GM18867 (cell line): ENCODE data around the gene IGHMBP2.

Experiments used
- ATAC-seq: cut with Tn5 transposase; IDR thresholded peaks from one replicate; pipeline ENCODE4 v1.9.1; 2021; ENCODE audit warnings: mild to moderate bottlenecking, moderate library complexity; ENCODE audit not compliant: unreplicated experiment

Gene IGHMBP2

GRCh38 chr11:68889948-68890446, 13.7 kb upstream of the IGHMBP2 start:
- ATAC-seq: no peak

DNA sequence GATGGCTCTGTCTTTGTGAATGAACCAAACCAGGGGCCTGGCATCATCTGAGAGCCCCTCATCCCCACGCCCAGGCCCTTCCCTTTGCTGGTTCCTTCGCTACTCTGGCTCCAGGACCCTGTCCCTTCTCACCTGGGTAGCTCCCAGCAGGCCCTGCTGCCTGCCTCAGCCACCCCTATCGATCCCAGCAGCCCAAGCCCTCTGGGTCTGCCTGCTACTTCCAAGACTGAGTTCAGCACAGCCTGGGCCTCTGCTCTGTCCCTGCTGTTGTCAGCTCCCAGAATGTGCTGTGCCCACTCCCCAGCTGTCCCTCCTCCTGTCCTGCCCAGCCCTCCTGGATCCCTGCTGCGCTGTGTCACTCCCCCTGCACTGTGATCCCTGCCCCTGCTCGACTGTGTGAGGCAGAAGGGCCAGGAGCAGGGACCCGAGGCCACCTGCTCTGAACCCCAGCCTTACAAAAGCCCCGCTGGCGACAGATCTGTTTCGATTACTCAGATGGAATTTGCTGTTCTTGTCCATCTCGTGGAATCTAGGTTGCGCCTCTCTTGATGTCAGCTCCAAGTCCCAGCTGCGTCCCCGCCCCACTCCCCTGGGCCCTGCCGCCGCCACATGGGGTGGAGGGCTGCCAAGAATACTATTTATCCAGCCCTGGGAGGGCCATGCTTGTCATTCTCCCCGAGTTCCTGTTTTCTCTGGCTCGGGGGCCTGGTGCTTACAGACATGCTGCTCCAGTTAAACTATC, 13.0 kb upstream of the IGHMBP2 start:
- ATAC-seq: no peak

- no peak for ATAC-seq
Measured at GRCh38 chr11:68891351-68891948, 12.2 kb upstream of the IGHMBP2 start.

- no peak for ATAC-seq
Measured at GRCh38 chr11:68892576-68892975, 11.1 kb upstream of the IGHMBP2 start.

GRCh38 chr11:68893282-68893681, 10.4 kb upstream of the IGHMBP2 start:
- no peak for ATAC-seq

DNA sequence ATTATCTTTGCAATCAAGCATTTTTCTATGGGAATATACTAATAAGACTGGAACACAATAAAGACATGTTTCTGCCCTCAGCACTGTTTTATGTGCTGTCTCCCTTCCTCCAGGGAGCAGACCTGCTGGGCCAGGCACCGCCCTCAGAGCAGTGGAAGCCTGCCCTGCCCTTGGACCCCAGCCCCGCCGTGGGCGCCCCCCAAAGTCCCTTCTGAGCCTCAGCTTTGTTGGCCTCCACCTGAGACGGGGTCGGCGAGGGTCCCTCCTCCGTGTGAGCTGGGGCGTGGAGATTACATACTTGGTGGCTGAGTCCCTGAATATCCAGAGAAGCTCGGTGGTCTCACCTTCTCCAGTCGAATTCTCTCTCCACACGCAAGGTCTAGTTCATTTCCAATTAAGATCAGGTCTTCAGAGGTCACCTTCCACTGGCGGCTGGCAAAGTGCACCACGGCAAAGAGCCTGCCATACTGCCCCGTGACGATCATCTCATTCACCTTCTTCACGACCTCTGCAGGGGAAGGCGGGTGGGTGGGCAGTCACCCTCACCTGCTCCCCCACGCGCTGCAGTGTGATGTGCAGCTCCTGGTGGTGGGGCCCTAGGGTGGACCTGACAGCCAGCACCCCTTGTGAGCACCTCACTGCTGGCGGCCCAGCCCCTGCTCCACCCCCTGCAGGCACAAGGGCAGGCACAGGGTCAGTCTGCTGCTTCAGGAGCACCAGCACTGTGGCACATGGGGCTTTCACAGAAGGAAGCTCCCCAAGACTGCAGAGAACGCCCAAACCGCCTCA, 7.3 kb upstream of the IGHMBP2 start:
- ATAC-seq: no peak

DNA sequence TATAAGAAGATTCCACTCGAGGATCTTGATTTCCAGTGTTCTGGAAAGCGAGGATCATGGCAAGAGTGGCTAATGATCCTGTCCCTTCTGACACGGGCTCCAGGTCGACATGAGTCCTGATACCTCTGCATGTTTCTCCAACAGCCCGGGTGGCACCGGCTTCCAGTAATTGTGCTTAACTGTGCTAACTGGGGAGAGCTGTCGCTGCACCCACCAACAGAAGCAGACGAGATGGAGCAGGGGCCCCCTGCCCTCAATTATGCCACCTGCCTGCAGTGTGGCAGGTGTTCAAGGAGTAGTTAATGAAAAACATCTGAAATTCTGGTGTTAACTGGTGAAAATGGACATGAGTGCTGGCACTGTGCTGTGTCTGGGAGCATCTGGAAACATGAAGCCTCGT, 6.2 kb upstream of the IGHMBP2 start:
- no peak for ATAC-seq

- ATAC-seq: no peak
Measured at GRCh38 chr11:68900835-68901381, 2.8 kb upstream of the IGHMBP2 start.

DNA sequence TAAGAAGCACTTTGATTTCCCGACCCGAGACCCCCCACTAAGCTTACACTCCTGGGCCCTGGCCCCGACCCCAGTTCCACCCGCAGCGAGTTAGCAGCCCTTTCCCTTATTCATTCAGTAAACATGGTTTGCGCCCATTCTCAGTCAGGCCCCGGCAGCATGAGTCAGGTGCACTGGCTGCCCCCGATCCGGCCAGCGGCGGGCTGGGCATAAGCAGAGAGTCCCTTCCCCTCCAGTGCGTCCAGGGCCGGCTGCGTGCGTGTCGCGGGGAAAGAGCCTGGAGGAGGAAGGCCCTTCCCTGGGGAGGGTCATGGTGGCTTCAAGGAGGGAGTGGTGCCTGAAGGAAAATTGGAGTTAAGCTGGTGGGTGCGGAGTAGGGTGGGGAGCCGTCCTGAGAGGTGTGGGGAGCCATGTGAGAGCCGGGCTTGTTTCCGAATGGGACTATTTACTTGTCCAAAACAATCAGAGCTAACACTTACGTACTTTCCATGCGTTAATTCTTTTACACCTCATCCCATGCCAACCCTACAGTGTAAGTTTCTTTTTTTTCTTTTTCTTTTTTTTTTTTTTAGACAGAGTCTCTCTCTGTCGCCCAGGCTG, 657 bp downstream of the IGHMBP2 start:
- ATAC-seq: peak; percentile 19

- no peak for ATAC-seq
Measured at GRCh38 chr11:68905421-68906360, 2.0 kb downstream of the IGHMBP2 start.

DNA sequence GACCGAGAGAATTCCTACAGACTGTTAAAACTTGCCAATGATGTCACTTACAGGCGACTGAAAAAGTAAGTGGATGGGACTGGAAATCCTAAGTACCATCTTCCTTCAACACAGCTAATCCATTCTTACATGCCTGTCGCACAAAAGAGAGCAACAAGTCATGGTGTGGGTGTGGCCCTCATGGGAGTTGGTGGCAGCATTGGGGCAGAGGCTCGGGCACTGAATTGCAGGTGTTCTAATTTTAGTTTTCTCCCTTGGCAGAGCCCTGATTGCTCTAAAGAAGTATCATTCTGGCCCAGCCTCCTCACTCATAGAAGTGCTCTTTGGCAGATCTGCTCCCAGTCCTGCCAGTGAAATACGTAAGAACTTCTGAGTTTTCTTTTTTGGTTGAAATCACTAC, 4.6 kb downstream of the IGHMBP2 start:
- ATAC-seq: no peak

GRCh38 chr11:68910965-68911364, 7.3 kb downstream of the IGHMBP2 start:
- ATAC-seq: no peak

DNA sequence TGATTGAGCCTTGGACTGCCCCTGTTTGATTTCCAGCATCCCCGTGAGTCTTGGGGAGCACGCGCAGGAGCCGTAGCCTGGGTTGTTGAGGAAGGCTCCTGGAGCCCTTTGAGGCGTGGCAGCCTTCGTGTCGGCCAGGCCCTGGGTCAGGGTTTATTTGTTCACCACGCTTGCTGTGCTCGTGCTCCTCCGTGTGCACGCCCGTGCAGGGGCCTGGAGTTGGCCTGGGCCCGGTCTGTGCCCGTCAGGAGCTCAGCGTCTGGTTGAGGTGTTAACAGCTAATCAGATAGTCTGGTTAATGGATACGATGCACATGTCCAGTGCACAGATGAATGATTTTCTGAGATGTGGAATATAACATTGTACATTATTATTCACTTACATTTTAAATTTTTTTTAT, 8.0 kb downstream of the IGHMBP2 start:
- no peak for ATAC-seq

- ATAC-seq: no peak
Measured at GRCh38 chr11:68912254-68912653, 8.6 kb downstream of the IGHMBP2 start.

DNA sequence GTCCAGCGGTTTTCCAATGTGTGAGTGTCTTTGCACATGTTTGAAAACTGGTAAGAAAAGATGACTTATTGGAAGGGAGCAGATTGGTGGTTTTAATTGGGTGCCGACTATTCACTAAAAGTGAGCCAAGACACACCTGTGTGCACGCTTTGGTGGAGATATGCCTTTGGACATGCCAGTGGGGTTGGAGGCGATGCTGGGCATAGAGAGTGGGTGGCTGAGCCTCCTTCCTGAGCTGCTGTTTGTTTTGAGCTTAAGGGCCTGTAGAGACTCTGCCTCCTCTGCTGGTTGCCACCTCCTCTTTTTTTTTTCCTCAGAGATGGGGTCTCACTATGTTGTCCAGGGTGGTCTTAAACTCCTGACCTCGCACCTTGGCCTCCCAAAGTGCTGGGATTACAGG, 9.5 kb downstream of the IGHMBP2 start:
- ATAC-seq: no peak

GRCh38 chr11:68914761-68915160, 11.1 kb downstream of the IGHMBP2 start:
- no peak for ATAC-seq

DNA sequence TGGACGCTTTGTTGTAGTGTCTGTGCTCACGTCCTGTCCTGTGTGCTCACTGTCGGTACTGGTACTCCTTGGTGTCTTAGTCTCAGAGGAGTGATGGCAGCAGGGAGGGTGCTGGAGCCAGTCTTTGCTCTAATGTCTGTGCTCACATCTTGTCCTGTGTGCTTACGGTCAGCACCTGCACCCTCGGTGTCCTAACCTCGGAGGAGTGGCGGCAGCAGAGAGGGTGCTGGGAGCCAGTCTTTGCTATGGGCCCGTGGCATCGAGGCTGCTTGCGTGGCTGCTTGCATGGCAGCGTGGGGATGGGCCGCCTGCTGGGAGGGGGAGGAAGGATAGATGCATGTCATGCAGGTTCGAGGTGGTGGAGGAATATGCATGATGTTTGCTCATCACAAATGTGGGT, 12.7 kb downstream of the IGHMBP2 start:
- no peak for ATAC-seq

GRCh38 chr11:68923614-68924013, 19.9 kb downstream of the IGHMBP2 start:
- ATAC-seq: no peak

DNA sequence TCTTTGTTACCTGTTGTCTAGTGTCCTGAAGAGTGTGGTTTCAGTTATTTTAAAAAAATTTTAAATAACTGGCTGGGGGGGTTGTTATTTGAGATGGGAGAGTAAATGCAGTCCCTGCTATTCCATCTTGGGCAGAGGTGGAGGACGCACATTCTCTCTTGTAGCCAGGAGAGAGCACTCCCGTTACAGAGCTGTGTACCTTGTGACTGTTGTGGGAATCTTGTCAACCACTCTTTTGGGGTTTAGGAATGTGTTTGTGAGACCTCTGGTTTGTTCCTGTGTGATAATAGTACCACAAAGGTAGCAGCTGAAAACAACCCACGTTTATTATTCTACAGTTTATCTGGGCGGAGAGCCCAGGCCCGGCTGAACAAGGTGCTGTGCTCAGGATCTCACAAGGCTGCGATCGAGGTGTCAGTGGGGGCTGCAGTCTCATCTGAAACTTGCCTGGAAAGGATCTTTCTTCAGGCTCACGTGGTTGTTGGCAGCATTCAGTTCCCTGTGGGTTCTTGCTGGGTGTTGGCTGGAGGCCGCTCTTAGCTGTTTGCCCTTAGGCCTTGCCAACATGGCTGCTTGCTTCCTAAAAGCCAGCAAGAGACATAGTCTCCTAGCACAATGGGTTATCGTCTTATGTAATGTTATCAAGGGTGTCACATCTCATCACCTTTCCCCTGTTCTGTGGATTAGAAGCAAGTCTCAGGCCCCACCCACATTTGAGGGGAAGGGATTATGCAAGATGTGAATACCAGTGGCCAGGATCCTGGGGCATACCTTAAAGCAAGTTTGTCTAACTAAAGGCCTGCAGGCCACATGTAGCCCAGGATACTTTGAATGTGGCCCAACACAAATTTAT, 20.6 kb downstream of the IGHMBP2 start:
- ATAC-seq: no peak
